ENCODE measurements around the gene WDR64.
"Not testable (repeated sequence)": the region's sequence is repeated elsewhere in the genome, so short reads cannot be mapped to it uniquely, and the experiment has no call there.

Gene WDR64

DNA sequence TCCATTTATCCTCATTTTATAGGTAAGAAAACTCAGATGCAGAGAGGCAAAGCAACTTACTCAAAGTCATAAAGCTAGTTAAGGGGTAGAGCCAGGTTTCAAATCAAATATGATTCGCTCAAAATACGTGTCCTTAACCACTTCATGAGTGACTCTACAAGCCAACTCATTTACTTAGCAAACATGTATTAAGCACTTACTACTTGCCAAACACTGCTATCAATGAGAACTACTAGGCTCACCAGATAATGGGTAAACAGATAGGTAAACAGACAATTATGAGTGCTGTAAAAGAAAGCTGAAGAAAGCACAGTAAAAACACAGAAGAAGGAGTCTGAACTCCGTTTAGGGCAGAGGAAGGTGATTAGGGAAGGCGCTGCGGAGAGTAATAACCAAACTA, 65.9 kb downstream of the WDR64 start:
- Mint-ChIP-seq H3K27ac (ENCODE audit: low read depth) (no peak overlapping the region), H3K36me3 (ENCODE audit: insufficient read depth) (no peaks in the 10 kb centered on the region), H3K27me3 (peaks cover 10% of the 10 kb centered on the region), H3K4me1 (peaks cover 6% of the 10 kb centered on the region), H3K4me3 (no peak overlapping the region), H3K9me3 (no peaks in the 10 kb centered on the region)
- DNase-seq (ENCODE audit: low spot score in 2 of 2), result no peak
- no peak for ATAC-seq (replicated peaks; ENCODE audit: extremely low read depth, poor library complexity, severe bottlenecking)

GRCh38 chr1:241721011-241721410, 68.9 kb downstream of the WDR64 start:
- no peaks in the 10 kb centered on the region for H3K9me3 Mint-ChIP-seq
- H3K4me3 Mint-ChIP-seq, result no peak overlapping the region
- peaks cover 29% of the 10 kb centered on the region for H3K27me3 Mint-ChIP-seq
- H3K4me1 Mint-ChIP-seq, result peaks cover 6% of the 10 kb centered on the region
- no peak for ATAC-seq (replicated peaks; ENCODE audit: extremely low read depth, poor library complexity, severe bottlenecking)
- H3K36me3 Mint-ChIP-seq (ENCODE audit: insufficient read depth), result no peaks in the 10 kb centered on the region
- DNase-seq (ENCODE audit: low spot score in 2 of 2), result no peak
- H3K27ac Mint-ChIP-seq (ENCODE audit: low read depth), result no peak overlapping the region

DNA sequence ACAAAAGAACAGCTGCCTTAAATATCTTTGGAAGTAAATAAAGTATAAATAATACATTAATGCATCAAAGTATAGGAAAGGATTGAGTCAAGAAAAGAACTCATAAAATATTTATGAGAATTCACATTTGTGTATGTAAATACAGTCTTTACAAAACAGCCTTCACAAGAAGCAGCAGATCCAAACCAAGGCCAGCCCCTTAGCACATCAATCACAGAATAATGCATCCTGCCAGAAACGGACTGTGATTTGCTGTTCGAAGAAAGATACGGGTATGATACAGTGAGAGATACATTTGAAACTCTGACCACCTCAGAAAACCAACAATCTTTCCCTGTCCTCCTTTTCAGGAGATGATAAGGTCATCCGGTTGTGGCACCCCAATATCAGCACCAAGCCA, 70.9 kb downstream of the WDR64 start:
- H3K4me3 Mint-ChIP-seq, result no peak overlapping the region
- no peaks in the 10 kb centered on the region for H3K36me3 Mint-ChIP-seq (ENCODE audit: insufficient read depth)
- H3K27me3 Mint-ChIP-seq, result peaks cover 37% of the 10 kb centered on the region
- no peak overlapping the region for H3K27ac Mint-ChIP-seq (ENCODE audit: low read depth)
- ATAC-seq (replicated peaks; ENCODE audit: extremely low read depth, poor library complexity, severe bottlenecking), result no peak
- no peak for DNase-seq (ENCODE audit: low spot score in 2 of 2)
- no peaks in the 10 kb centered on the region for H3K9me3 Mint-ChIP-seq
- H3K4me1 Mint-ChIP-seq, result peaks cover 4% of the 10 kb centered on the region

- Mint-ChIP-seq H3K36me3 (ENCODE audit: insufficient read depth) (no peaks in the 10 kb centered on the region), H3K27me3 (peaks cover 53% of the 10 kb centered on the region), H3K9me3 (no peaks in the 10 kb centered on the region), H3K4me1 (no peaks in the 10 kb centered on the region), H3K27ac (ENCODE audit: low read depth) (no peak overlapping the region), H3K4me3 (no peak overlapping the region)
- DNase-seq (ENCODE audit: low spot score in 2 of 2), result no peak
- ATAC-seq (replicated peaks; ENCODE audit: extremely low read depth, poor library complexity, severe bottlenecking), result no peak
Measured at GRCh38 chr1:241724741-241725356, 72.8 kb downstream of the WDR64 start.

DNA sequence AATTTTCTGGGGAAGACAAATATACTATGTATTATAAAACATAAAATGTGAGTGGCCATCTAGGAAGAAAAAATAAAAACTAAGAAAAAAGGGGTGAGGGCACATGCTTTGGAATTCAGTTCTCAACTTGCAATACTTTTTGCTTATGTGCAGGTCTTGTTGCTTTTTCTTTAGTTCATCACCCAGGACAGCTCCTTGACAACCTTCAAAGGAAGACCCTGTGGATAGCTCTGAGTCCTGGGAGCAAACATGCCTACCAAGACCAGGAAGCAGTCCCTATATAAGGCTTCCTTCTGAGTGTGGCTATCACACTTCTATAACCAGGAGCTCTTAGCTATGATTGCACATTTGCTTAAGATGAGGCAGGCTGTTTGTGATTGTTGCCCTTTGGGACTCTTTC, 78.0 kb downstream of the WDR64 start:
- no peaks in the 10 kb centered on the region for H3K9me3 Mint-ChIP-seq
- H3K27me3 Mint-ChIP-seq, result peaks cover 38% of the 10 kb centered on the region
- H3K4me1 Mint-ChIP-seq, result no peaks in the 10 kb centered on the region
- no peak overlapping the region for H3K4me3 Mint-ChIP-seq
- ATAC-seq (replicated peaks; ENCODE audit: extremely low read depth, poor library complexity, severe bottlenecking) (no peak), DNase-seq (ENCODE audit: low spot score in 2 of 2) (no peak)
- no peak overlapping the region for H3K27ac Mint-ChIP-seq (ENCODE audit: low read depth)
- no peaks in the 10 kb centered on the region for H3K36me3 Mint-ChIP-seq (ENCODE audit: insufficient read depth)

GRCh38 chr1:241733899-241734298, 81.8 kb downstream of the WDR64 start:
- no peak for ATAC-seq (replicated peaks; ENCODE audit: extremely low read depth, poor library complexity, severe bottlenecking)
- Mint-ChIP-seq H3K4me3 (no peak overlapping the region), H3K9me3 (no peaks in the 10 kb centered on the region), H3K36me3 (ENCODE audit: insufficient read depth) (no peaks in the 10 kb centered on the region), H3K27me3 (peaks cover 31% of the 10 kb centered on the region), H3K4me1 (no peaks in the 10 kb centered on the region), H3K27ac (ENCODE audit: low read depth) (no peak overlapping the region)
- no peak for DNase-seq (ENCODE audit: low spot score in 2 of 2)

GRCh38 chr1:241734533-241734932, 82.5 kb downstream of the WDR64 start:
- no peak overlapping the region for H3K27ac Mint-ChIP-seq (ENCODE audit: low read depth)
- H3K4me1 Mint-ChIP-seq, result no peaks in the 10 kb centered on the region
- H3K4me3 Mint-ChIP-seq, result no peak overlapping the region

DNA sequence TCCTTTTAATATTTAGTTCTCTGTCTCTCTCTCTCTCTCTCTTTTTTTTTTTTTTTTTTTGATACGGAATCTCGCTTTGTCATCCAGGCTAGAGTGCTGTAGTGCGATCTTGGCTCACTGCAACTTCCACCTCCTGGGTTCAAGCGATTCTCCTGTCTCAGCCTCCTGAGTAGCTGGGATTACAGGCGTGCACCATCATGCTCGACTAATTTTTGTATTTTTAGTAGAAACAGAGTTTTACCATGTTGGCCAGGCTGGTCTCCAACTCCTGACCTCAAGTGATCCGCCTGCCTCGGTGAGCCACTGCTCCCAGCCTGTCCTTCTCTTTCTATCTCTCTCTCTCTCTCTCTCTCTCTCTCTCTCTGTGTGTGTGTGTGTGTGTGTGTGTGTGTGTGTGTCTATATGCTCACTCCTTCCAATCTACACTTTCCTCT, 83.4 kb downstream of the WDR64 start:
- not testable (repeated sequence) for H3K27ac Mint-ChIP-seq (ENCODE audit: low read depth)

More at GRCh38 chr1:241734533-241734932, 82.5 kb downstream of the WDR64 start:
- H3K9me3 Mint-ChIP-seq, result no peaks in the 10 kb centered on the region
- no peaks in the 10 kb centered on the region for H3K36me3 Mint-ChIP-seq (ENCODE audit: insufficient read depth)
- ATAC-seq (replicated peaks; ENCODE audit: extremely low read depth, poor library complexity, severe bottlenecking) (no peak), DNase-seq (ENCODE audit: low spot score in 2 of 2) (no peak)
- H3K27me3 Mint-ChIP-seq, result peaks cover 24% of the 10 kb centered on the region

DNA sequence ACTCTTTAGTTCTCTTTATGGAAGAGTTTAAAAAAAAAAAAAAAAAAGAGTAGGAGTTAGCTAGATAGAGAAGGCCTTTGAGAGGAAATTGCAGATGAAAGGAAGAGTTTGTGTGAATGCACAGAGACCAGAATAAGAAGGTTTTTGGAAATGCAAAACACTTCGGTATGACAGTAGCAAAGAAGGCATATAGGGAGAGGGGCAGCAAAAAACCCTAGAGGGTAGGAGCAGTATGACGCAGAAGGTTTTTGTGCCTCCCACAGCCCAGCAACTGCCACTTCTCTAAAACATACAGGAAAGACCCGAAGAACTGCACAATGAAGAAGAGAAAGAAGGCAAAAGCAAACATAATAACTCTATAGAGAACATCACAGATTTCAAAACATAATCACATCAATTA, 84.3 kb downstream of the WDR64 start:
- Mint-ChIP-seq H3K27me3 (peaks cover 20% of the 10 kb centered on the region), H3K4me1 (no peaks in the 10 kb centered on the region), H3K4me3 (no peak overlapping the region), H3K36me3 (ENCODE audit: insufficient read depth) (no peaks in the 10 kb centered on the region), H3K9me3 (no peaks in the 10 kb centered on the region), H3K27ac (ENCODE audit: low read depth) (no peak overlapping the region)
- DNase-seq (ENCODE audit: low spot score in 2 of 2) (no peak), ATAC-seq (replicated peaks; ENCODE audit: extremely low read depth, poor library complexity, severe bottlenecking) (no peak)

More for the DNA sequence above, 83.4 kb downstream of the WDR64 start:
- ATAC-seq (replicated peaks; ENCODE audit: extremely low read depth, poor library complexity, severe bottlenecking); H3K36me3 Mint-ChIP-seq (ENCODE audit: insufficient read depth); H3K4me3 Mint-ChIP-seq; H3K9me3 Mint-ChIP-seq; DNase-seq (ENCODE audit: low spot score in 2 of 2); H3K4me1 Mint-ChIP-seq: not testable (repeated sequence)
- peaks cover 19% of the 10 kb centered on the region for H3K27me3 Mint-ChIP-seq

DNA sequence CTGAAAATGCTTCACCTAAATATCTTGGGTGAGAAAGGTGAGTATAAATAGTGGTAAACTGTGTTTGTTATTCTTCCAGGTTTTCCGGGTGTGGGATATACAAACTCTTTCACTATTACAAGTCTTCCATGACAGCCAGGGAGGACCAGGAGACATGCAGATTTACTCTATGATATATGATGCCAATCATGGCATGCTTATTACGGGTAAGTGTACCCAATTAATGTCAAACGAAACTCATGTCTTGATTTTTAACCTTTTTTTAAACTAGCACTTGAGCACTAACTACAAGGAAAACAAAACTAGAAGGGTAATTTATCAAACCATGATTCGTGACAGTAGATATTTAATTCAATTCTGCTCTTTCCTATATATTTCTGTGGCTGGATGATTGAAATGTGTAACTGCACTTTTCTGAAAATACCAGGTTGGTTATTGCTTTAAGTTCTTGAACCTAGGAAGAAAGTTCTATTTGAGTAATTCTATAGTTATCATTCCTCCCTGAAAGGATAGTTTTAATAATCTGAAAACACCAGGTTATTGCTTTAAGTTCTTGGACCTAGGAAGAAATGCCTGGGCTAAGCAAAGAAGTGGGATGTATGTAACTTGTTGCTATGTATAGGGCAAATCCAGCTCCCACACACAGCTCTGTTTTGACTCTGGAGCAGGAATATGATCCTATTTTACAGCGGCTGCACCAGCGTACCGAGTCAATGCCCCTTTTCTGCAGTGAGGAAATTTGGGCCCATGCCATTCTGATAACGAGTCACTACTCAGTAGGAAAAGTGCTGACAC, 86.4 kb downstream of the WDR64 start:
- Mint-ChIP-seq H3K27ac (ENCODE audit: low read depth) (no peak overlapping the region), H3K4me1 (no peaks in the 10 kb centered on the region), H3K27me3 (peaks cover 25% of the 10 kb centered on the region), H3K9me3 (no peaks in the 10 kb centered on the region), H3K4me3 (no peak overlapping the region), H3K36me3 (ENCODE audit: insufficient read depth) (no peaks in the 10 kb centered on the region)
- no peak for DNase-seq (ENCODE audit: low spot score in 2 of 2)
- ATAC-seq (replicated peaks; ENCODE audit: extremely low read depth, poor library complexity, severe bottlenecking), result no peak

- Mint-ChIP-seq H3K9me3 (no peaks in the 10 kb centered on the region), H3K4me1 (no peaks in the 10 kb centered on the region), H3K27ac (ENCODE audit: low read depth) (no peak overlapping the region), H3K27me3 (peaks cover 18% of the 10 kb centered on the region), H3K36me3 (ENCODE audit: insufficient read depth) (no peaks in the 10 kb centered on the region), H3K4me3 (no peak overlapping the region)
- ATAC-seq (replicated peaks; ENCODE audit: extremely low read depth, poor library complexity, severe bottlenecking) (no peak), DNase-seq (ENCODE audit: low spot score in 2 of 2) (no peak)
Measured at GRCh38 chr1:241742084-241742483, 90.0 kb downstream of the WDR64 start.

GRCh38 chr1:241744591-241744990, 92.5 kb downstream of the WDR64 start:
- no peak overlapping the region for H3K27ac Mint-ChIP-seq (ENCODE audit: low read depth)
- H3K36me3 Mint-ChIP-seq (ENCODE audit: insufficient read depth), result no peaks in the 10 kb centered on the region
- H3K4me3 Mint-ChIP-seq, result no peak overlapping the region

DNA sequence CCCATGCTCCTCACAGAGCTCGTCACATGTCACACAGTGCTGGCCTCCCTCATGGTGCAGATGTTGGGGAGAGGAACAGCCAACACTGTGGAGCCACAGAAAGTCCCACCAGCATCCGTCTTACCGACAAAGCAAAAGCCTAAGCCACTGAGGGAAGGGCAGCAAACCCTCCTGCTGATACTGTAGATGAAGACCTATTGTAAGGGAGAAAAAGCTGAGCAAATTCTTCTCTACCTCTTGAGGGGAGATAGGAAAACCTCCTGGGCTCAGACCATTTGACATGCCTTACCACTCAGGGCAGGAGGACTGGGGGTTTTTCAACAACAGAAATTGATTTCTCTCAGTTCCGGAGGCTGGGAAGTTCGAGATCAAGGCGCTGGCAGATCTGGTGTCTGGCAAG, 95.9 kb downstream of the WDR64 start:
- ATAC-seq (replicated peaks; ENCODE audit: extremely low read depth, poor library complexity, severe bottlenecking) (no peak), DNase-seq (ENCODE audit: low spot score in 2 of 2) (no peak)
- H3K4me3 Mint-ChIP-seq, result no peak overlapping the region
- no peaks in the 10 kb centered on the region for H3K36me3 Mint-ChIP-seq (ENCODE audit: insufficient read depth)
- H3K9me3 Mint-ChIP-seq, result no peaks in the 10 kb centered on the region
- H3K27me3 Mint-ChIP-seq, result peaks cover 37% of the 10 kb centered on the region
- H3K4me1 Mint-ChIP-seq, result no peaks in the 10 kb centered on the region
- no peak overlapping the region for H3K27ac Mint-ChIP-seq (ENCODE audit: low read depth)

More at GRCh38 chr1:241744591-241744990, 92.5 kb downstream of the WDR64 start:
- DNase-seq (ENCODE audit: low spot score in 2 of 2) (no peak), ATAC-seq (replicated peaks; ENCODE audit: extremely low read depth, poor library complexity, severe bottlenecking) (no peak)
- Mint-ChIP-seq H3K27me3 (peaks cover 38% of the 10 kb centered on the region), H3K4me1 (no peaks in the 10 kb centered on the region), H3K9me3 (no peaks in the 10 kb centered on the region)

Data from central memory CD8-positive, alpha-beta T cell (primary cell).